PC-9 (cell line): ENCODE results near the gene JAGN1. TPM values are rescaled to one million over a fixed set of nuclear protein-coding genes. Genes with fewer than 3 reads are reported as not detected.

Experiments used
- BruUV-seq: library from RNA; stranded (reverse); fragments of 400-500 nt; replicated peaks from 2 replicates; lab custom pipeline; 2021; lab: Mats Ljungman, UMichigan
- CTCF ChIA-PET: fragments of 300-600 bp; sonication (Branson Sonifier 250); formaldehyde crosslinking; loops from one replicate; lab custom pipeline; 2022; ENCODE audit warnings: antibody characterized with exemption; lab: Charles Lee
- POLR2A ChIA-PET: fragments of 300-600 bp; sonication (Branson Sonifier 250); formaldehyde crosslinking; loops from one replicate; lab custom pipeline; 2022; ENCODE audit warnings: antibody characterized with exemption; ENCODE audit not compliant: unreplicated experiment; lab: Charles Lee
- DNase-seq, 2 experiments: peaks; one replicate each; pipeline versions ENCODE4 v3.0.0 to v3.0.0-alpha.2; 2015 to 2022; ENCODE audit warnings: mixed read lengths in 1 of 2
- H2AFZ ChIP-seq: fragments of 200-600 bp; sonication (generic); 2 replicates; pipeline ENCODE4 v1.8.1; 2017; ENCODE audit warnings: antibody characterized with exemption
- H3F3A ChIP-seq: fragments of 200-600 bp; sonication (generic); 2 replicates; pipeline ENCODE4 v1.8.1; 2017; ENCODE audit warnings: antibody characterized with exemption, mild to moderate bottlenecking, low read depth; ENCODE audit not compliant: insufficient read depth
- H3K27ac ChIP-seq: fragments of 200-600 bp; sonication (generic); 2 replicates; pipeline ENCODE4 v1.6.1; 2016; ENCODE audit warnings: mixed run types
- H3K27me3 ChIP-seq: fragments of 200-600 bp; sonication (generic); 2 replicates; pipeline ENCODE4 v1.6.1; 2016; ENCODE audit warnings: low read depth, mixed run types; ENCODE audit not compliant: insufficient read depth
- H3K36me3 ChIP-seq: fragments of 200-600 bp; sonication (generic); 2 replicates; pipeline ENCODE4 v1.6.1; 2016; ENCODE audit warnings: low read depth, mixed run types
- H3K4me1 ChIP-seq: fragments of 200-600 bp; sonication (generic); replicated peaks from 2 replicates; pipeline ENCODE4 v1.6.1; 2016; ENCODE audit warnings: mixed run types; ENCODE audit not compliant: insufficient read depth
- H3K4me2 ChIP-seq: fragments of 200-600 bp; sonication (generic); 2 replicates; pipeline ENCODE4 v1.6.1; 2017; ENCODE audit warnings: mixed run types
- H3K4me3 ChIP-seq: fragments of 200-600 bp; sonication (generic); 2 replicates; pipeline ENCODE4 v1.6.1; 2016; ENCODE audit warnings: mixed run types
- H3K79me2 ChIP-seq: fragments of 200-600 bp; sonication (generic); 2 replicates; pipeline ENCODE4 v1.6.1; 2017; ENCODE audit warnings: low read depth, mixed run types
- H3K9me2 ChIP-seq: fragments of 200-600 bp; sonication (generic); 2 replicates; pipeline ENCODE4 v1.8.1; 2017; ENCODE audit warnings: mild to moderate bottlenecking; ENCODE audit not compliant: insufficient read depth
- H3K9me3 ChIP-seq: fragments of 200-600 bp; sonication (generic); 2 replicates; pipeline ENCODE4 v1.8.1; 2016; ENCODE audit warnings: low read depth; ENCODE audit not compliant: insufficient read depth
- H4K20me1 ChIP-seq: fragments of 200-600 bp; sonication (generic); 2 replicates; pipeline ENCODE4 v1.8.1; 2017; ENCODE audit not compliant: insufficient read depth
- EZH2 ChIP-seq: fragments of 200-600 bp; sonication (generic); IDR thresholded peaks from 2 replicates; pipeline ENCODE4 v1.8.0; 2017; ENCODE audit warnings: antibody characterized with exemption, low read depth
- intact Hi-C: fragments of 100-400 bp; cut with micrococcal nuclease; formaldehyde crosslinking; loops from one replicate; pipeline ENCODE4 v1.10.0; 2022; ENCODE audit not compliant: unreplicated experiment
- total RNA-seq: library from RNA; stranded (reverse); gene quantifications from 2 replicates; pipeline ENCODE4 v1.2.3, GENCODE V29; 2021
- TF ChIP-seq, protein P1 (sequence below): fragments of 200-600 bp; sonication (generic); conservative IDR thresholded peaks from 2 replicates; pipeline ENCODE4 v1.6.1; 2017; ENCODE audit warnings: mixed run types, antibody characterized with exemption, mild to moderate bottlenecking, moderate library complexity

The JAGN1 gene
- total RNA-seq, 1 experiment from 2014 or later = 52.4 TPM

DNA sequence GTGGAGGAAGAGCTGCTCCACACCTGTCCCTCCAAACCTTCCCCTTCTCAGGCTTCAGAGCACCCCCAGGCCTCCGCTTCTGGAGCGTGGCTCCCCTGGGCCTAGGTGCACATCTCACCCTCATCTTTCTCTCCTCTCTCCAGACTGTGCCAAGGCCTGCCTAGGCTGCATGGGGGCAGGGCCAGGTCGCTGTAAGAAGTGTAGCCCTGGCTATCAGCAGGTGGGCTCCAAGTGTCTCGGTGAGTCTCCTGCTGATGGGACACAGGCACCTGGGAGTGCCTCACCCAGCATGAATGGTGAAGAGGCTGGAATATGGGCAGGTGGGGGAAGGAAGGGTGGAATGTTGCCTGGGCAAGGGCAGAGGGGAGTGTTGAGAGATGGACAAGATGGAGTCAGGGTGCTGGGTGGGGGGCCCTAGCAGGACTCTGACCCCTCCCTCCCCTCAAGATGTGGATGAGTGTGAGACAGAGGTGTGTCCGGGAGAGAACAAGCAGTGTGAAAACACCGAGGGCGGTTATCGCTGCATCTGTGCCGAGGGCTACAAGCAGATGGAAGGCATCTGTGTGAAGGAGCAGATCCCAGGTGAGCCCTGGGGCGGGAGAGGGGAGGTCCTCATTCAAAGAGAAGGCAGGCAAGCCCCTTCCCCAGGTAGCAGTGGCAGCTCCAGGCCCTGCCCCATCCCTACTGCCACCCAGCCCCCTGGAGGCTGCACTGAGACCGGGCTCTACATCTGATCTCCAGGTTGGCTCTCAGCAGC lies 52.7 kb downstream of the JAGN1 start:
- no TSS peak for BruUV-seq
- H3K9me2 ChIP-seq = no peaks in the 10 kb centered on the region
- no peaks in the 10 kb centered on the region for H3K27me3 ChIP-seq
- H3K79me2 ChIP-seq = peaks cover 6% of the 10 kb centered on the region; the same call in 1 of the 2 replicates
- H3K4me2 ChIP-seq = no peak overlapping the region
- H3K4me3 ChIP-seq = no peak overlapping the region
- H3K9me3 ChIP-seq = no peaks in the 10 kb centered on the region
- H2AFZ ChIP-seq = no peak overlapping the region
- H3K27ac ChIP-seq = no peak overlapping the region
- H3K36me3 ChIP-seq = peaks cover 2% of the 10 kb centered on the region; the same call in 1 of the 2 replicates
- H4K20me1 ChIP-seq = no peaks in the 10 kb centered on the region
- DNase-seq = no peak
- ChIA-PET POLR2A (no interaction called here), CTCF (no interaction called here)
- TF ChIP-seq EZH2 = no peak
- TF ChIP-seq, protein P1, sequence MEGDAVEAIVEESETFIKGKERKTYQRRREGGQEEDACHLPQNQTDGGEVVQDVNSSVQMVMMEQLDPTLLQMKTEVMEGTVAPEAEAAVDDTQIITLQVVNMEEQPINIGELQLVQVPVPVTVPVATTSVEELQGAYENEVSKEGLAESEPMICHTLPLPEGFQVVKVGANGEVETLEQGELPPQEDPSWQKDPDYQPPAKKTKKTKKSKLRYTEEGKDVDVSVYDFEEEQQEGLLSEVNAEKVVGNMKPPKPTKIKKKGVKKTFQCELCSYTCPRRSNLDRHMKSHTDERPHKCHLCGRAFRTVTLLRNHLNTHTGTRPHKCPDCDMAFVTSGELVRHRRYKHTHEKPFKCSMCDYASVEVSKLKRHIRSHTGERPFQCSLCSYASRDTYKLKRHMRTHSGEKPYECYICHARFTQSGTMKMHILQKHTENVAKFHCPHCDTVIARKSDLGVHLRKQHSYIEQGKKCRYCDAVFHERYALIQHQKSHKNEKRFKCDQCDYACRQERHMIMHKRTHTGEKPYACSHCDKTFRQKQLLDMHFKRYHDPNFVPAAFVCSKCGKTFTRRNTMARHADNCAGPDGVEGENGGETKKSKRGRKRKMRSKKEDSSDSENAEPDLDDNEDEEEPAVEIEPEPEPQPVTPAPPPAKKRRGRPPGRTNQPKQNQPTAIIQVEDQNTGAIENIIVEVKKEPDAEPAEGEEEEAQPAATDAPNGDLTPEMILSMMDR = no peak
- intact Hi-C loops = loop anchor here (10.0 kb wide), 1 partner anchor 228 kb away; no protein-coding TSS in a partner anchor
- peaks cover 5% of the 10 kb centered on the region for H3K4me1 ChIP-seq
- peaks cover 23% of the 10 kb centered on the region; the same call in 1 of the 2 replicates for H3F3A ChIP-seq

Other genes with a start within 250 kb of the JAGN1 start
- 39.4 and 42.1 TPM in 2 replicates for gene MTMR14, start 241.1 kb upstream of the JAGN1 start, total RNA-seq
- gene CPNE9, start 186.8 kb upstream of the JAGN1 start, total RNA-seq = not detected in 2 replicates
- gene BRPF1, start 158.9 kb upstream of the JAGN1 start, total RNA-seq = 15.9 and 18.3 TPM in 2 replicates
- gene OGG1, start 140.7 kb upstream of the JAGN1 start, total RNA-seq = 22.1 and 24.3 TPM in 2 replicates
- 2.0 and 3.1 TPM in 2 replicates for gene CAMK1, start 120.7 kb upstream of the JAGN1 start, total RNA-seq
- 72.4 and 99.1 TPM in 2 replicates for gene TADA3, start 98.1 kb upstream of the JAGN1 start, total RNA-seq
- 114 and 127 TPM in 2 replicates for gene ARPC4, start 97.5 kb upstream of the JAGN1 start, total RNA-seq
- 21.7 and 35.8 TPM in 2 replicates for gene TTLL3, start 80.3 kb upstream of the JAGN1 start, total RNA-seq
- gene RPUSD3, start 46.6 kb upstream of the JAGN1 start, total RNA-seq = 53.2 and 57.7 TPM in 2 replicates
- 0.37 TPM in 1 of 2 replicates, not detected in the other for gene CIDEC, start 10.4 kb upstream of the JAGN1 start, total RNA-seq
- gene IL17RE, start 12.2 kb downstream of the JAGN1 start, total RNA-seq = 22.7 and 23.8 TPM in 2 replicates
- 45.0 and 54.6 TPM in 2 replicates for gene IL17RC, start 26.5 kb downstream of the JAGN1 start, total RNA-seq
- 30.7 TPM in 2 replicates for gene CRELD1, start 43.2 kb downstream of the JAGN1 start, total RNA-seq
- gene PRRT3, start 61.8 kb downstream of the JAGN1 start, total RNA-seq = 0.90 and 0.93 TPM in 2 replicates
- 36.1 and 57.5 TPM in 2 replicates for gene EMC3, start 96.2 kb downstream of the JAGN1 start, total RNA-seq
- 35.7 and 52.2 TPM in 2 replicates for gene FANCD2, start 135.8 kb downstream of the JAGN1 start, total RNA-seq
- not detected in 2 replicates for gene FANCD2OS, start 217.6 kb downstream of the JAGN1 start, total RNA-seq
- 73.8 and 109 TPM in 2 replicates for gene BRK1, start 225.1 kb downstream of the JAGN1 start, total RNA-seq